Mucosa of descending colon (tissue), 3 donors: ENCODE data around the gene DNM3. TPM values are rescaled to one million over a fixed set of nuclear protein-coding genes. Genes with fewer than 3 reads are reported as not detected.
"Not testable (repeated sequence)": the region's sequence is repeated elsewhere in the genome, so short reads cannot be mapped to it uniquely, and the experiment has no call there.

Source experiments
- ATAC-seq: fragments of 200-7000 bp; cut with Tn5 transposase; one replicate; pipeline ENCODE4 v1.9.1; 2020; ENCODE audit warnings: mild to moderate bottlenecking, moderate library complexity
- DNase-seq, 3 donors: peaks; one replicate each; pipeline ENCODE4 v3.0.0-alpha.2; 2020
- H3K36me3 ChIP-seq: fragments of 200-600 bp; one replicate; pipeline ENCODE4 v1.8.0; 2021; ENCODE audit warnings: low read depth, mild to moderate bottlenecking
- H3K4me1 ChIP-seq: fragments of 200-600 bp; one replicate; pipeline ENCODE4 v1.8.0; 2021; ENCODE audit warnings: low read depth, mild to moderate bottlenecking
- H3K4me3 ChIP-seq: fragments of 200-600 bp; one replicate; pipeline ENCODE4 v1.8.0; 2021; ENCODE audit warnings: mild to moderate bottlenecking
- H3K9me3 ChIP-seq: fragments of 200-600 bp; one replicate; pipeline ENCODE4 v1.8.0; 2021; ENCODE audit warnings: mild to moderate bottlenecking
- intact Hi-C, 2 donors: fragments of 100-400 bp; cut with DNase I in 1 of 2; cut with micrococcal nuclease in 1 of 2; formaldehyde crosslinking; loops; one replicate each; pipeline versions ENCODE4 v1.11.0 to v1.11.1; 2022; cut with DNase I, micrococcal nuclease
- total RNA-seq, 3 donors: library from RNA; stranded (reverse); fragmentation: NEBNext Ultra II Directional in 2 of 3; extraction: Animal tissue kit (Norgen Biotek cat#: 25700) in 2 of 3; gene quantifications; one replicate each; pipeline versions ENCODE4 v1.2.1 to v1.2.4, GENCODE V29; 2021 to 2023
- TF ChIP-seq, protein P1 (sequence below): fragments of 200-600 bp; IDR thresholded peaks from one replicate; pipeline ENCODE4 v1.8.0; 2022; ENCODE audit warnings: antibody characterized with exemption, mild to moderate bottlenecking
- donor health status: DM: no; HTN: no; CAD: no; lungs with moderate emphysema.
- donor health status: DM: no; HTN: no; CAD: no.
- donor health status: DM: no; HTN: yes; CAD: no.

The DNM3 gene
- total RNA-seq, 3 donors from 2014 or later = 1.4 to 6.4 (median 2.1) TPM

GRCh38 chr1:172360985-172361384, 519.7 kb downstream of the DNM3 start:
- intact Hi-C loops = no loop called here
- peak in 1 of 3 donors; percentile 23 for DNase-seq
- Histone ChIP-seq H3K4me3 (no peak overlapping the region), H3K36me3 (no peaks in the 10 kb centered on the region), H3K9me3 (peaks cover 3% of the 10 kb centered on the region), H3K4me1 (peaks cover 46% of the 10 kb centered on the region)
- TF ChIP-seq, protein P1, sequence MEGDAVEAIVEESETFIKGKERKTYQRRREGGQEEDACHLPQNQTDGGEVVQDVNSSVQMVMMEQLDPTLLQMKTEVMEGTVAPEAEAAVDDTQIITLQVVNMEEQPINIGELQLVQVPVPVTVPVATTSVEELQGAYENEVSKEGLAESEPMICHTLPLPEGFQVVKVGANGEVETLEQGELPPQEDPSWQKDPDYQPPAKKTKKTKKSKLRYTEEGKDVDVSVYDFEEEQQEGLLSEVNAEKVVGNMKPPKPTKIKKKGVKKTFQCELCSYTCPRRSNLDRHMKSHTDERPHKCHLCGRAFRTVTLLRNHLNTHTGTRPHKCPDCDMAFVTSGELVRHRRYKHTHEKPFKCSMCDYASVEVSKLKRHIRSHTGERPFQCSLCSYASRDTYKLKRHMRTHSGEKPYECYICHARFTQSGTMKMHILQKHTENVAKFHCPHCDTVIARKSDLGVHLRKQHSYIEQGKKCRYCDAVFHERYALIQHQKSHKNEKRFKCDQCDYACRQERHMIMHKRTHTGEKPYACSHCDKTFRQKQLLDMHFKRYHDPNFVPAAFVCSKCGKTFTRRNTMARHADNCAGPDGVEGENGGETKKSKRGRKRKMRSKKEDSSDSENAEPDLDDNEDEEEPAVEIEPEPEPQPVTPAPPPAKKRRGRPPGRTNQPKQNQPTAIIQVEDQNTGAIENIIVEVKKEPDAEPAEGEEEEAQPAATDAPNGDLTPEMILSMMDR = no peak
- ATAC-seq = no peak

GRCh38 chr1:172363852-172364251, 522.6 kb downstream of the DNM3 start:
- intact Hi-C loops = no loop called here
- DNase-seq = no peak
- no peak for ATAC-seq
- Histone ChIP-seq H3K9me3 (peaks cover 19% of the 10 kb centered on the region), H3K4me3 (no peak overlapping the region), H3K36me3 (no peaks in the 10 kb centered on the region), H3K4me1 (peaks cover 29% of the 10 kb centered on the region)
- TF ChIP-seq, protein P1 = no peak

GRCh38 chr1:172371646-172372045, 530.3 kb downstream of the DNM3 start:
- H3K36me3 ChIP-seq = not testable (repeated sequence)

GRCh38 chr1:172373864-172374263, 532.6 kb downstream of the DNM3 start:
- intact Hi-C loops = no loop called here
- ATAC-seq (no peak), DNase-seq (no peak)
- Histone ChIP-seq H3K36me3 (no peaks in the 10 kb centered on the region), H3K9me3 (no peaks in the 10 kb centered on the region), H3K4me1 (no peaks in the 10 kb centered on the region), H3K4me3 (no peak overlapping the region)
- TF ChIP-seq, protein P1 = no peak

More at GRCh38 chr1:172371646-172372045, 530.3 kb downstream of the DNM3 start:
- DNase-seq, ATAC-seq, H3K4me1 ChIP-seq, H3K4me3 ChIP-seq, intact Hi-C loops: not testable (repeated sequence)
- peaks cover 11% of the 10 kb centered on the region for H3K9me3 ChIP-seq

DNA sequence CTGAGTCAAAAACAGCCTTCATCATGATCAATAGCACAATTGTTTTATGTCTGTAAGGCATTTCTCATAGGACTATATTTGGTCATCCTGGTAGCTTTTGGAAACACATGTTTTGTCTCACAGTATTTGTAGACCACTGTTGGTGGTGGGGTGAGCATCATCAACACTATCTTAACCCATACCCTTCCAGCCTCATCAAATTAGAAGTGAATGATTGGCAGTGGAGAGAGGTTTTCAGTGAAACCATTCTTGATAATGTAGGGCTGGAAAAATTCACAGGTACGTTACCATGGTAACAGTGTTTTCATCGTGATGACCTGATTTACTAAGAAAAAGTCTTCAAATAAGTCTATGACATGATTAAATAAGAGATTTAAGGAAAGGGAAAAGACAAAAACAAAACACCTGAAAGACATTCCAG, 533.9 kb downstream of the DNM3 start:
- TF ChIP-seq, protein P1 = no peak
- ATAC-seq = no peak

DNA sequence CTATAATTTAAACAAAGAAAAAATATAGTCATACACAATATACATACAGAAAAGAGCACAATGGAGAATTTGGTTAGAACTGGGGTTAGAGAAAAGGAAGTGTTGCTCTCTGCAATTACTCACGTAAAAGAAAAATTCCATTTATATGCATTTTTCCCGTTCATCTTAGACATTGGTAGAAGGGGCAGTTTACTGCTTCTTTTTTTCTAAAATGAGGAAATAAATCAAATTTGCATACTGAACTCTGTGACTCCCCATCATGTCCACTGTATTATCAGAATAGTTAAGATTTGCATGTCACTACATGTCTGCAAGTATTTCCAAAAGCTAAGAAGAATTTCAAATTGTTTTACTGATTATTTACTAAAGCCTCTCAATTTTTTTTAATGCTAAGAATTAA, 535.1 kb downstream of the DNM3 start:
- no peak for ATAC-seq

More for the DNA sequence above, 533.9 kb downstream of the DNM3 start:
- Histone ChIP-seq H3K4me1 (no peaks in the 10 kb centered on the region), H3K9me3 (no peaks in the 10 kb centered on the region), H3K4me3 (no peak overlapping the region), H3K36me3 (no peaks in the 10 kb centered on the region)
- no peak for DNase-seq
- intact Hi-C loops = no loop called here

More for the DNA sequence above, 535.1 kb downstream of the DNM3 start:
- TF ChIP-seq, protein P1 = no peak
- no peaks in the 10 kb centered on the region for H3K9me3 ChIP-seq
- intact Hi-C loops = no loop called here
- no peak for DNase-seq
- no peaks in the 10 kb centered on the region for H3K36me3 ChIP-seq
- no peak overlapping the region for H3K4me3 ChIP-seq
- no peaks in the 10 kb centered on the region for H3K4me1 ChIP-seq
